Gastrocnemius medialis (tissue), 4 donors: ENCODE data around the gene LRRC15.

Experiments used
- CTCF ChIP-seq, 5 experiments: fragments of 450-650 bp in 3 of 5; fragments of 200-600 bp in 2 of 5; sonication (generic) in 2 of 5; IDR thresholded peaks in 4 of 5; conservative IDR thresholded peaks in 1 of 5; 1 replicate in 4 of 5; 2 replicates in 1 of 5; pipeline ENCODE4 v1.5.1; 2016 to 2019; ENCODE audit warnings: antibody characterized with exemption in 5 of 5, mild to moderate bottlenecking in 3 of 5, moderate library complexity in 3 of 5
- POLR2A ChIP-seq, 2 donors: fragments of 450-650 bp; IDR thresholded peaks; one replicate each; pipeline ENCODE4 v1.6.1; 2017; ENCODE audit warnings: antibody characterized with exemption in 2 of 2, mild to moderate bottlenecking in 2 of 2, moderate library complexity in 2 of 2

DNA sequence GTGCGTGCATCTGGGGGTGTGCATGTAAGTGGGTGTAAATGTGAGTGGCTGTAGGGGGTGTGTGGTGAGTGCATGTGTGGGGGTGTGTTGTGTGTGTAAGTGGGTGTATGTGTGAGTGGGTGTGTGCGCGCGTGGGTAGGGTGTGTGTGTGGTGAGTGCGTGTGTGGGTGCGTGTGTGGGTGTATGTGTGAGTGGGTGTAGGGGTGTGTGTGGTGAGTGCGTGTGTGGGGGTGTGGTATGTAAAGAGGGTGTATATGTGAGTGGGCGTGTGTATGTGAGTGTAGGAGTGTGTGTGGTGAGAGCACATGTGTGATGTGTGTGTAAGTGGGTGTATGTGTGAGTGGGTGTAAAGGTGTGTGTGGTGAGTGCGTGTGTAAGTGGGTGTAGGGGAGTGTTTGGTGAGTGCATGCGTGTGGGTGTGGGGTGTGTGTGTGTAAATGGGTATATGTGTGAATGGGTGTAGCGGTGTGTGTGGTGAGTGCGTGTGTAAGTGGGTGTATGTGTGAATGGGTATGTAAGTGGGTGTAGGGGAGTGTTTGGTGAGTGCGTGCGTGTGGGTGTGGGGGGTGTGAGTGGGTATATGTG is 17.5 kb downstream of the LRRC15 start:
- TF ChIP-seq CTCF (IDR thresholded peaks at IDR 0.05 in 4 of 5, conservative IDR thresholded peaks at IDR 0.05 in 1 of 5) (no peak), POLR2A (IDR thresholded peaks at IDR 0.05) (no peak)
